ENCODE results near the gene TP53RK. TPM values are rescaled to one million over a fixed set of nuclear protein-coding genes. Genes with fewer than 3 reads are reported as not detected.

TP53RK gene
- total and polyA plus RNA-seq, 2 of the 13 experiments (the other 11 are each of a cell fraction or from before 2014, with no cell fraction given): 12.9 to 25.5 TPM

DNA sequence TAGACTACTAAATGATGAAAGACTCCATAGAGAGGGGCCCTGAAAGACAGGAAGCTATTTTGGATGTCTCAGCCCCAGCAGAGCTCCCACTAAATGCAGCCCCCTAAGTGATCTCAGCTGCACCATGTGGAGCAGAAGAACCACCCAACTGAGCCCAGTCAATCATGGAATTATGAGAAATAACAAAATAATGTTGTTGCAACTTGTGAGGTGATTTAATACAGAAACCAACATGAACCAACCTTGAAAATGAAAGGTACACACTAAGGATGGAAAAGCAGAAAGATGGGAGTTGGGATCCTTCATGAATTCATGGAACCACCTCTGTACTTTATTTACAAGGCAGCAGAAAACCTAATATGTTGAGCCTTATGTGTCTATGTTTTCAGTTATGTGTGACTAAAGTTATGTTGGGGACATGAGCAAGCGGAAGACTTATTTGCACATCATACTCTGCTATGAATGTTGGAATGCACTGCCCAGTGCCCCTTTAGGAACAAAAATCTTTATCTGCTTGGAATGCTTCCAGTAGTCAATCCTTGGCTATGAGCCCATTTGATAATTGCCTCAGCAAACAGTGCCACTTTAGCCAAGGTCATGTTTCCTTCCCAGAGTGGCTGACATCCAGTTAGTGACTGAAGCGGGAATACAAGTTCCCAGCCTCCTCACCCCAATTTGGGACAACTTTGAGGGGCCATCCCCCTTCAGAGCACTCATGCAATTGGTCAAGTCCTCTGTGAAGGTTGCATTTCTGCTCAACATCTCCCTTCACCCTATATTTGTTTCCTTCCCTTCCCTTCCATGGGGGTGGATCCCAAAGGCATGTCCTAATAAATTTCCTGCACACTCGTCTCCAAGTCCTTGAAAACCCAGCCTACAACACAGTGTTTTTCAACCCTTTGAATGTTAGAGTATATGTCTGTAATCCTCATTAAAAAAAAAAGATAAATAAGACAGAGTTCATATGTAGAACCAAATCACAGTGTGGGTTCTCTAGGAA is 18.4 kb downstream of the TP53RK start (continued):
- TF ChIP-seq, protein P1, sequence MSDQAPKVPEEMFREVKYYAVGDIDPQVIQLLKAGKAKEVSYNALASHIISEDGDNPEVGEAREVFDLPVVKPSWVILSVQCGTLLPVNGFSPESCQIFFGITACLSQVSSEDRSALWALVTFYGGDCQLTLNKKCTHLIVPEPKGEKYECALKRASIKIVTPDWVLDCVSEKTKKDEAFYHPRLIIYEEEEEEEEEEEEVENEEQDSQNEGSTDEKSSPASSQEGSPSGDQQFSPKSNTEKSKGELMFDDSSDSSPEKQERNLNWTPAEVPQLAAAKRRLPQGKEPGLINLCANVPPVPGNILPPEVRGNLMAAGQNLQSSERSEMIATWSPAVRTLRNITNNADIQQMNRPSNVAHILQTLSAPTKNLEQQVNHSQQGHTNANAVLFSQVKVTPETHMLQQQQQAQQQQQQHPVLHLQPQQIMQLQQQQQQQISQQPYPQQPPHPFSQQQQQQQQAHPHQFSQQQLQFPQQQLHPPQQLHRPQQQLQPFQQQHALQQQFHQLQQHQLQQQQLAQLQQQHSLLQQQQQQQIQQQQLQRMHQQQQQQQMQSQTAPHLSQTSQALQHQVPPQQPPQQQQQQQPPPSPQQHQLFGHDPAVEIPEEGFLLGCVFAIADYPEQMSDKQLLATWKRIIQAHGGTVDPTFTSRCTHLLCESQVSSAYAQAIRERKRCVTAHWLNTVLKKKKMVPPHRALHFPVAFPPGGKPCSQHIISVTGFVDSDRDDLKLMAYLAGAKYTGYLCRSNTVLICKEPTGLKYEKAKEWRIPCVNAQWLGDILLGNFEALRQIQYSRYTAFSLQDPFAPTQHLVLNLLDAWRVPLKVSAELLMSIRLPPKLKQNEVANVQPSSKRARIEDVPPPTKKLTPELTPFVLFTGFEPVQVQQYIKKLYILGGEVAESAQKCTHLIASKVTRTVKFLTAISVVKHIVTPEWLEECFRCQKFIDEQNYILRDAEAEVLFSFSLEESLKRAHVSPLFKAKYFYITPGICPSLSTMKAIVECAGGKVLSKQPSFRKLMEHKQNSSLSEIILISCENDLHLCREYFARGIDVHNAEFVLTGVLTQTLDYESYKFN (CRISPR knock-in tag; conservative IDR thresholded peaks at IDR 0.05): peak; percentile 96
- no peak for TF ChIP-seq PHB2 (IDR thresholded peaks at IDR 0.05; ENCODE audit: partially characterized antibody)
- no peak for TF ChIP-seq KLF11 (CRISPR knock-in tag; IDR thresholded peaks at IDR 0.05)
- TF ChIP-seq ARID3A (IDR thresholded peaks at IDR 0.05; ENCODE audit: low read depth, low read length): peak; percentile 84
- TF ChIP-seq ZBTB2 (CRISPR knock-in tag; IDR thresholded peaks at IDR 0.05; ENCODE audit: low read depth): no peak
- TF ChIP-seq THAP8 (CRISPR knock-in tag; IDR thresholded peaks at IDR 0.05; ENCODE audit: borderline replicate concordance): no peak
- peak; percentile 53; the same call in 1 of the 2 replicates for TF ChIP-seq EHMT2 (IDR thresholded peaks at IDR 0.05; ENCODE audit: borderline replicate concordance, low read depth, low read length)
- no peak for TF ChIP-seq ZNF773 (CRISPR knock-in tag; IDR thresholded peaks at IDR 0.05; ENCODE audit: borderline replicate concordance)
- TF ChIP-seq ZNF749 (CRISPR knock-in tag; IDR thresholded peaks at IDR 0.05; ENCODE audit: borderline replicate concordance): peak; percentile 58; the same call in 1 of the 2 replicates
- no peak for TF ChIP-seq ZNF30 (CRISPR knock-in tag; IDR thresholded peaks at IDR 0.05)
- TF ChIP-seq, protein P2, sequence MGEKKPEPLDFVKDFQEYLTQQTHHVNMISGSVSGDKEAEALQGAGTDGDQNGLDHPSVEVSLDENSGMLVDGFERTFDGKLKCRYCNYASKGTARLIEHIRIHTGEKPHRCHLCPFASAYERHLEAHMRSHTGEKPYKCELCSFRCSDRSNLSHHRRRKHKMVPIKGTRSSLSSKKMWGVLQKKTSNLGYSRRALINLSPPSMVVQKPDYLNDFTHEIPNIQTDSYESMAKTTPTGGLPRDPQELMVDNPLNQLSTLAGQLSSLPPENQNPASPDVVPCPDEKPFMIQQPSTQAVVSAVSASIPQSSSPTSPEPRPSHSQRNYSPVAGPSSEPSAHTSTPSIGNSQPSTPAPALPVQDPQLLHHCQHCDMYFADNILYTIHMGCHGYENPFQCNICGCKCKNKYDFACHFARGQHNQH (CRISPR knock-in tag; IDR thresholded peaks at IDR 0.05): peak; percentile 94
- TF ChIP-seq, protein P3, sequence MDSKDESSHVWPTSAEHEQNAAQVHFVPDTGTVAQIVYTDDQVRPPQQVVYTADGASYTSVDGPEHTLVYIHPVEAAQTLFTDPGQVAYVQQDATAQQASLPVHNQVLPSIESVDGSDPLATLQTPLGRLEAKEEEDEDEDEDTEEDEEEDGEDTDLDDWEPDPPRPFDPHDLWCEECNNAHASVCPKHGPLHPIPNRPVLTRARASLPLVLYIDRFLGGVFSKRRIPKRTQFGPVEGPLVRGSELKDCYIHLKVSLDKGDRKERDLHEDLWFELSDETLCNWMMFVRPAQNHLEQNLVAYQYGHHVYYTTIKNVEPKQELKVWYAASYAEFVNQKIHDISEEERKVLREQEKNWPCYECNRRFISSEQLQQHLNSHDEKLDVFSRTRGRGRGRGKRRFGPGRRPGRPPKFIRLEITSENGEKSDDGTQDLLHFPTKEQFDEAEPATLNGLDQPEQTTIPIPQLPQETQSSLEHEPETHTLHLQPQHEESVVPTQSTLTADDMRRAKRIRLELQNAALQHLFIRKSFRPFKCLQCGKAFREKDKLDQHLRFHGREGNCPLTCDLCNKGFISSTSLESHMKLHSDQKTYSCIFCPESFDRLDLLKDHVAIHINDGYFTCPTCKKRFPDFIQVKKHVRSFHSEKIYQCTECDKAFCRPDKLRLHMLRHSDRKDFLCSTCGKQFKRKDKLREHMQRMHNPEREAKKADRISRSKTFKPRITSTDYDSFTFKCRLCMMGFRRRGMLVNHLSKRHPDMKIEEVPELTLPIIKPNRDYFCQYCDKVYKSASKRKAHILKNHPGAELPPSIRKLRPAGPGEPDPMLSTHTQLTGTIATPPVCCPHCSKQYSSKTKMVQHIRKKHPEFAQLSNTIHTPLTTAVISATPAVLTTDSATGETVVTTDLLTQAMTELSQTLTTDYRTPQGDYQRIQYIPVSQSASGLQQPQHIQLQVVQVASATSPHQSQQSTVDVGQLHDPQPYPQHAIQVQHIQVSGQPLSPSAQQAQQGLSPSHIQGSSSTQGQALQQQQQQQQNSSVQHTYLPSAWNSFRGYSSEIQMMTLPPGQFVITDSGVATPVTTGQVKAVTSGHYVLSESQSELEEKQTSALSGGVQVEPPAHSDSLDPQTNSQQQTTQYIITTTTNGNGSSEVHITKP (CRISPR knock-in tag; IDR thresholded peaks at IDR 0.05; ENCODE audit: low read depth): peak; percentile 79; the same call in 1 of the 2 replicates
- TF ChIP-seq ZNF546 (CRISPR knock-in tag; conservative IDR thresholded peaks at IDR 0.05): no peak

Data from HepG2 (cell line).